HTR-8/SVneo (cell line): ENCODE results near the gene WDR18.

ENCODE experiments used
- DNase-seq: peaks from one replicate; pipeline ENCODE4 v3.0.0; 2011; ENCODE audit warnings: low spot score, mixed read lengths; ENCODE audit not compliant: insufficient read length
- FAIRE-seq: peaks from 2 replicates; lab custom pipeline; 2011; peaks lifted over from hg19 to GRCh38; lab: Jason Lieb, UNC

Gene WDR18

DNA sequence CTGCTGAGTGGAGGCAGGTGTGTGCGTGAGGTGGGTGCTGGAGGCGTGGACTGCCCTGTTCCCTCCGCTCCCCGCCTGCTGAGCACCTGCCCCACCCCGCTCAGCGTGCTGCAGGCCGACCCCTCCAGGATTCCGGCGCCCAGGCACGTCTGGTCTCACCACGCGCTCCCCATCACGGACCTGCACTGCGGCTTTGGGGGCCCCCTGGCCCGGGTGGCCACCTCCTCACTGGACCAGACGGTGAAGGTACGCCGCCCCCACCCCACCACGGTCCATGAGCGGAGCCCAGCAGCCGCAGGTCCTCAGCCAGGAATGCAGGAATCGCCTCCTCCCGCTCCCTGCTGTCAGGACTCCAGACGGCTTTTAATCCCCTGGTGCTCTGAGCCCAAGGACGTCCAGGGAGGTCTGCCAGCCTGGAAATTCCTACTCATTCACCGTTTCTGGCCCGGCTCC lies 6.0 kb downstream of the WDR18 start:
- no peak for DNase-seq
- no peak for FAIRE-seq

DNA sequence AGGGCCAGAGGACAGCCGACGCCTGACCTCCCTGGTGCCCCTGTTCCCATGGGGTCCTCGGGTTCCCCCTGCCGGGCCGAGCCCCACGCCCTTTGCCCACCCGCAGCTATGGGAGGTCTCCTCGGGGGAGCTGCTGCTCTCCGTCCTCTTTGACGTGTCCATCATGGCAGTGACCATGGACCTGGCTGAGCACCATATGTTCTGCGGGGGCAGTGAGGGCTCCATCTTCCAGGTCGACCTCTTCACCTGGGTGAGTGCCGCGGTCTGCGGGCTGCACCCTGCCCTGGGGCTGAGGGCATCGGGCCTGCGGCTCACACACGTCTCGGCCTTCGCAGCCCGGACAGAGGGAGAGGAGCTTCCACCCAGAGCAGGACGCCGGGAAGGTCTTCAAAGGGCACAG lies 6.6 kb downstream of the WDR18 start:
- FAIRE-seq (no peak), DNase-seq (no peak)

DNA sequence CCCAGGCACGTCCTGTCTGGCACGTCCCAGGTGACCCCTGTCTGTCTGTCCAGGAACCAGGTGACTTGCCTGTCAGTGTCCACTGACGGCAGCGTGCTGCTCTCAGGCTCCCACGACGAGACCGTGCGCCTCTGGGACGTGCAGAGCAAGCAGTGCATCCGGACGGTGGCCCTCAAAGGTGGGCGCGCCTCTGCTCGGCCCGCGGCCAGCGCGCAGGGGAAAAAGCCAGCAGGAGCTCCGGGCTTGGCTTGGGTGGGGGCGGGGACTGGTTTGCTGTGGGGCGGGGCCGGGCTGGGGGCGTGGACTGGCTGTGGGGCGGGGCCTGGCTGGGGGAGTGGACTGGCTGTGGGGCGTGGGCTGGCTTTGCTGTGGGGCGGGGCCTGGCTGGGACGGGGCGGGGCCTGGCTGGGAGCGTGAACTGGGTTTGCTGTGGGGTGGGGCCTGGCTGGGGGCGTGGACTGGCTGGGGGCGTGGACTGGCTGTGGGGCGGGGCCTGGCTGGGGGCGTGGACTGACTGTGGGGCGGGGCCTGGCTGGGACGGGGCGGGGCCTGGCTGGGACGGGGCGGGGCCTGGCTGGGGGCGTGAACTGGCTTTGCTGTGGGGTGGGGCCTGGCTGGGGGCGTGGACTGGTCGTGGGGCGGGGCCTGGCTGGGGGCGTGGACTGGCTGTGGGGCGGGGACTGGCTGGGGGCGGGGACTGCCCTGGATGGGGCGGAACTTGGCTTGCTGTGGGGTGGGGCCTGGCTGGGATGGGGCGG lies 7.2 kb downstream of the WDR18 start:
- DNase-seq, result no peak
- no peak for FAIRE-seq

DNA sequence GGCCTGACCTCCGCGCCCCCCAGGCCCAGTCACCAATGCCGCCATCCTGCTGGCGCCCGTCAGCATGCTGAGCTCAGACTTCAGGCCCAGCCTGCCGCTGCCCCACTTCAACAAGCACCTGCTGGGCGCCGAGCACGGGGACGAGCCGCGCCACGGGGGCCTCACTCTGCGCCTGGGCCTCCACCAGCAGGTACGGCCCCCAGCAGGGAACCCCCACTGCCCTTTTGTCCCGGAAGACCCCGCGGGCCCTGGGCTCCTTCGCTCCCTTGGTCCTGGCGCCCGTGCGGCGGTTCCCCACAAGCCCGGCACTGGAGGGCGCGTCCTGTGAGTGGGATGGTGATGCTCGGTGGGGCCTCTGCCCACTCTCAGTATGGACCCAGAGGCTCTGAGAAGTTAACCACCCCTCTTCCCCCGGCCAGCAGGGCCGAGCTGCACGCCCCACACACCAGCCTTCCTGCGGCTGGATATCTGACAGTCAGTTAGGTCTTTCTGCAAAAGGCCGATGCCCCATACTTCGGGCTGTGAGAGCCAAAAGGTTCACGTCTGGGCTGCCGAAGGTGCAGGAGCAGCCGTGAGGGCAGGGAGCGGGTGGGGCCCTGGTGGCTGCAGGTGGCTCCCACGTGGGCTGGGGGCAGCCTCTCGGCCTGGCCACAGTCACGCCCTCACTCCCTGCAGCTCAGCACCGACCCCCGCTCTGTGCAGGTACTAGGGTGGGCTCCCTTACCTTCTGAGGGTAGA lies 8.0 kb downstream of the WDR18 start:
- no peak for FAIRE-seq

DNA sequence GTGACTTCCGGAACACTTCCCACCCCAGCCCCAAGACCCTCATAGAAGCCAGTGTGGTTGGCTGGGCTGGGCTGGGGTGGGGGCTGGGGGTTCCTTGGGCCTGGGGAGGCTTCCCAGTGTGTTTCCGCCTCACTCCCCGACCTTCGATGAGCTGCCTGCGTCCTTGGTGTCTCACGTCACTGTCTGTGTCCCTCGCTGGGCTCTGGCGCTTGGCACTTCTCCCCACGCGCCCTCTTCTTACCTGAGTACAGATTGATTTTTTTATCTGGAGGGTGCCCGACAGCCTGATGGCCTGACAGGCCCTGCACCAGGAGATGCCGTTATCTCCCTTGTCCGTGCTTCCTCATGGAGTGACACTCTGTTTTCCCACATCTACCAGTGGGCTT lies 8.5 kb downstream of the WDR18 start:
- FAIRE-seq, result no peak
- no peak for DNase-seq

More for the DNA sequence above, 8.0 kb downstream of the WDR18 start:
- no peak for DNase-seq

DNA sequence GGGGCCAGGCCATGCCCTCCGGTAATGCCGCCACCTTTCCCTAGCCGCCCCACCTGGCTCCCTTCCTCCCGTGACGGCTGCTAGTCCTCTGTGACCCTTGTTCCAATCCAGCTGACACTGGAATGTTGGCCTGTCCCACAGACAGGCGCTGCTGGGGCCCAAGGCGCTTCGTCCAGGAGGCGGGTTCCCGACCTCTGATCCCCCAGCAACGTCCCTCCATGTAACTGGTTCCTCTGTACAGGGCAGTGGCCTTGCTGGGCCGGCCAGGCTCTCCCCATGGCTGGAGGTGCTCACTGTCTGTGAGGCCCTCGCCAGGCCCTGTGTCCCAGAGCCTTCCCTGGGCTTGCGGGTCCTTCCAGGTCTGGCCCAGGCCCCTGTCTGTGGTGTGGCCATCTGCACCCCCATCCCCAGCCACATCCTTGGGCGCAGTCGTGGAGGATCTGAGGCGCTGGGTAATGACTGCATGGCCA lies 9.3 kb downstream of the WDR18 start:
- DNase-seq, result no peak
- FAIRE-seq, result no peak

DNA sequence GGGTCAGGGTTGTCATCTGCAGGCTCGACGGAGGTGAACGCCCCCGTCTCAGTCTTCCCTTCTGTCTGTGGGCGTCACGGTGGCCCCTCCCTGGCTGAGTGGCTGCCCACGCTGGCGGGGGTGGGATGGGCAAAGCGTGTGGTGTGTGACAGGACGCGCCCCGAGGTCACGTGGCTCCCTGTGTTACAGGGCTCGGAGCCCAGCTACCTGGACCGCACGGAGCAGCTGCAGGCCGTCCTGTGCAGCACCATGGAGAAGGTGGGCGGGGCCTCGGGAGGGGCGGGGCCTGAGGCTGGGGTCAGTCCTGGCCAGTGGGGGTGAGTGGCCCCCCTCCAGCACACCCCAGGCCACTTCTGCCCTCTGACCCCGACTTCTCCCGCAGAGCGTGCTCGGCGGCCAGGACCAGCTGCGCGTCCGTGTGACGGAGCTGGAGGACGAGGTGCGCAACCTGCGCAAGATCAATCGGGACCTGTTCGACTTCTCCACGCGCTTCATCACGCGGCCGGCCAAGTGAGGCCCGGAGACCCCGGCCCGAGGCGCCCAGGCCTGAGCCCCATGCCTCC lies 9.8 kb downstream of the WDR18 start:
- FAIRE-seq, result no peak
- no peak for DNase-seq

DNA sequence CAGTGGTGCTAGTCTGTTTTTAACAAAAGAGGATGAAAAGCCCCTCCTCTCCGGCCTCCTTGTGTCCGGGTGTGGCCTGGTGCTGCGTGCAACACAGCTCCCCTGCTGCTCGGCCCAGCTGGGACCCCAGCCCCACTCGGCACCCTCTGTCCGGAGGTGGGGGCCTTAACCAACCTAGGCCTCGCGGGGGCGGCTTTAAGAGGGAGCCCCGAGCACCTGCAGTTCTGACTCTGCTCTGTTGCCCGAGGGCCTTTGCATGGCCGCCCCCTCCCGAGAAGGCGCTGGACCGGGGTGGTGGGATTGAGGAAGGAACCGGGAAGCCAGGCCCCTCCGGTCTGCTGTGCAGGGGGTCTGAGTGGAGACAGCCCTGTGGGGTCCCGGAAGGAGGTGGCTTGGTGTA lies 10.4 kb downstream of the WDR18 start:
- DNase-seq, result no peak
- no peak for FAIRE-seq

DNA sequence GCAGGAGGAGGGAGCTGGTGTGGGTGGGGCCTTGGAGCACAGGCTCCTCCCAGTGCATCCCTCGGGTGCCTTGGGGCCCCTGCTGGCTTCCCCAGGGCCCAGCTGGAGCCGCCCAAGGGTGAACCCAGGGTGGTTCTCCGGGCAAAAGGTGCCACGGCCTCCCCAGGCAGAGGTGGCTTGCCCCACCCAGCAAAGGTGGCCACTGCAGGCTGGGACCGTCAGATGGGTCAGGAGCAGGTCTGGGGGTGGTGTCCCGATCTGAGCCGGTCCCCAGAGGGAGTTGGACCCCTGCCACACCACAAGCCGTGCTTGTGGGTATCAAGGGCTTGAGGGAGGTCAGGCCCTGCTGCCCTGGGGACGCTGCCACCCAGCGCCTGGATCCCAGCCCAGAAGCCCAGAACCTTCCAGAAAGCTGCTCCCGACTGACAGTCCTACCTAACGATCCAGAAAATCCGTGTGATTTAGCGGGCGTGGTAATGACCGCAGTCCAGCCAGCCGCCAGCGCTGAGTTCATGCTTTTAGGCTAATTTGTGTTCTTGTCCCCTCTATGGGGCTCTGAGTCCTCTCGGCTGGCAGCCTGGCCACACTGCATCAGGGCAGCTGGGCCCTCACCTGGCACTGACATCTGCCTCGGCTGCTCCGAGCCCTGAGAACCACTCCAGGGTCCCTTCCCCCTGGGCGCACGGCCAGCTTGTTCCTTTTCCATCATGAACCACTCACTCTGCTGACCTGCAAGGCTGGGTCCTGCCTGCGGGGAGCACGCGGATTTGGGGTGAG lies 11.1 kb downstream of the WDR18 start:
- FAIRE-seq, result no peak
- no peak for DNase-seq

DNA sequence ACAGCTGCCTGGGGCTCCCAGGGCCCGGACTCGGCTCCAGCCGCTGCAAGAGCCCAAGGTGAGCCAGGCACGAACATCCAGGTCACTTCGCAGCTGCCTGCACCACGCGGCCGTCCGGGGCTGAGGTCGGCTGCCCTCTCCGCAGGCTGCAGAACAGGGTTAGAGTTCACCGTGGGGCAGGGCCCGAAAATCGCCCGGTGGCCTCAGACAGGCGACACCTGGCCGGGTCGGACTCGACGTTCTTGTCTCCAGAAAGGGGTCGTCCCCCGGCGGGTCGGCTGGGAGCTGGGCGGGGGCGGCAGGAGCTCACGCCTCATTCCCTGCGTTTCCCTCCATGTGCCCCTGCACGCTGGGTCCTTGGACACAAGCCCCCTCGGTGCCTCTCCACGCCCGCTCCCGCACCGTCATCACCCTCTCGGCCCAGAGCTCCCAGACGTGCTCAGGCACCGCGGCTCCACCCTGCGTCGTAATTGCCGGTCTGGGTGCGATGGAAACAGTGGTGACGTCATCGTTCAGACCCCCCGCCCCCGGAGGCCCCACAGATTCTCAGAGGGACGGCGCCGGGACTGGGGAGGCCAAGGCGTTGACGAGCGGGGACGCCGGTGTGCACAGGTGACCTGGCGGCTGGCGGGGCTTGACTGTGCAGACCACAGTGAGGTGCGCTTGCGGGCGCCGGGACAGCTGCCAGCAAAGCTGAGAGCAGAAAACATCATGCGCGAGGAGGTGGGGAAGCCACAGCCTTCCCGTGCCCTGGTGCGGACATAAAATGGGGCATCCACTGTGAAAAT lies 12.1 kb downstream of the WDR18 start:
- FAIRE-seq (no peak), DNase-seq (no peak)

DNA sequence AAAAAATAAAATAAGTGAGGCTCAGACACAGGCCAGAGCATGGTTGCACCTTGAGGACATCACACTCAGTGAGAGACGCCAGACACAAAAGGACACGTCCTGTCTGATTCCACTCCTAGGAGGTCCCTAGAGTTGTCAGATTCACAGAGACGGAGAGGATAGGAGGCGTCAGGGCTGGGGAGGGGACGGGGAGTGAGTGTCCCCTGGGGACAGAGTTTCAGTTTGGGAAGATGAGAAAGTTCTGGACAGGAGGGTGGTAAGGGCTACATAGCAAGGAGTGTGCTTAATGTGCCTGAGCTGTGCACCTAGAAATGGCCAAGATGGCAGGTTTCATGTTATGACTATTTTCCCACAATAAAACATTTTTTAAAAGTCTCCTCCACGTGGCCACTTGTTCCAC lies 13.9 kb downstream of the WDR18 start:
- no peak for FAIRE-seq
- no peak for DNase-seq

DNA sequence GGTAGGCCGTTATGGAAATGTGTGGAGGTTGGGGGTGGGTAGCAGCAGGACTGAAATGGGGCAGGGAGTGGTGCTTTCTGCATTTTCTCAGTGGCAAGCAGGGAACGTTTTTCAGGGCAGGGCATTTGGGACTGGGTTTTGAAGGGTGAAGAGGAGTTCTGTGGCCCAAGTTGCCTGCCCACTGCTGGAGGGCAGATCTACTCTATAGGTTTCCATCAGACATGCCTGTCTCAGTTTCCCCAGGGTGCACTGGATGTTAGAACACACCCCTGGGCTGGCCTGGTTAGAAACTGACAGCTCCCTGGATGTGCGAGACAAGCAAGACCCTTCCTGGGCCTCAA lies 15.2 kb downstream of the WDR18 start:
- DNase-seq, result no peak
- no peak for FAIRE-seq

DNA sequence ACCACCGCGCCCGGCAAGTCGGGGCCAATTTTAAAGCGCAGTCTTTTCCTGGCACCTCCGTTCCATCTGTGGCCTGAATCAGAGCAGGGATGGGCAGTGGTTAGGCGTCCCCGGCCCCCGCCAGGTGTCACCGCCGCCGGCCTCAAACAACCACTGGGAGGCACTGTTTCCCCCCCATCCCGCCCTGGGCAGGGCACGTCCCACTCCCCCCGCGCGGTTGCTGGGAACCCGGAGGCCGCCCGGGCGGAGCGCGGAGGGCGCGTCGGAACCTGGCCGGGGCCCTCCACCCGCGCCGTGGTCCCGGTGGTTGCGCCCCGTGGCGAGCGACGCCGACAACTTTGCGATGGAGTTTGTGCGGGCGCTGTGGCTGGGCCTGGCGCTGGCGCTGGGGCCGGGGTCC lies 15.9 kb downstream of the WDR18 start, which contains the start of gene GRIN3B:
GRIN3B (plus strand) TSS at position 325 of the 400 bp plus-strand sequence; CDS start at position 344, 19 bp downstream.
- FAIRE-seq (no peak), DNase-seq (peak; percentile 82)

DNA sequence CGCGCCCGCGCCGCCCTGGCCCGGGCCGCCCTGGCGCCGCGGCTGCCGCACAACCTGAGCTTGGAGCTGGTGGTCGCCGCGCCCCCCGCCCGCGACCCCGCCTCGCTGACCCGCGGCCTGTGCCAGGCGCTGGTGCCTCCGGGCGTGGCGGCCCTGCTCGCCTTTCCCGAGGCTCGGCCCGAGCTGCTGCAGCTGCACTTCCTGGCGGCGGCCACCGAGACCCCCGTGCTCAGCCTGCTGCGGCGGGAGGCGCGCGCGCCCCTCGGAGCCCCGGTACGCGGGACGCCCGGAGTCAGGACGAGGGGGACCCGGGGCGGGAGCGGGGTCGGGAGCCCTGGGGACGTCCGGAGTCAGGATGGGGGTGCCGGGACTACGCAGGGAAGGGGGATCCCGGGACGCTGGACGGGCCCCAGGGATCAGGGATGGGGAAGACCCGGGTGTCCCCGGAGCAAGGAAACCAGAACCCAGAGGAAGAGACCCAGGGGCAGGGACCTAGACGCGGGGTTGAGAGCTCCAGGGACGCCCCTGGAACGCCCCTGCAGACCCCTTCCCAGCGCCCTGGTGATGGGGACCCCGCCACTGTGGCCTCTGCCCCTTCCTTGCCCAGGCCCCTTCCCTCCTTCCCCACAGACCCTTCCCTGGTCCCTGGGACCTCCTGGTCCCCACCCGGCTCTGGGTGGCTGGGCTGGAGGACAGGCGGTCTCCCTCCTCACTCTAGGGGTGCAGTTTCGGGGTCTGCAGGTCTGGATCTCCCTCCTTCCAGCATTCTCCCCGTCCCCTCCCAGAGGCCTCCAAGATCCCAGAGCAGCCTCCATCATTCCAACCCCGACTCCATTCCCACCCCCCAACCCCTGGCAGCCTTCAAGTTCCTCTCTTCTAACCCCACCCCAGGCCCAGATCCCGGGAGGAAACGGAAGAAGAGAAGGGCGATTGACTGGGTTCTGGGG lies 16.7 kb downstream of the WDR18 start:
- DNase-seq (no peak), FAIRE-seq (no peak)

DNA sequence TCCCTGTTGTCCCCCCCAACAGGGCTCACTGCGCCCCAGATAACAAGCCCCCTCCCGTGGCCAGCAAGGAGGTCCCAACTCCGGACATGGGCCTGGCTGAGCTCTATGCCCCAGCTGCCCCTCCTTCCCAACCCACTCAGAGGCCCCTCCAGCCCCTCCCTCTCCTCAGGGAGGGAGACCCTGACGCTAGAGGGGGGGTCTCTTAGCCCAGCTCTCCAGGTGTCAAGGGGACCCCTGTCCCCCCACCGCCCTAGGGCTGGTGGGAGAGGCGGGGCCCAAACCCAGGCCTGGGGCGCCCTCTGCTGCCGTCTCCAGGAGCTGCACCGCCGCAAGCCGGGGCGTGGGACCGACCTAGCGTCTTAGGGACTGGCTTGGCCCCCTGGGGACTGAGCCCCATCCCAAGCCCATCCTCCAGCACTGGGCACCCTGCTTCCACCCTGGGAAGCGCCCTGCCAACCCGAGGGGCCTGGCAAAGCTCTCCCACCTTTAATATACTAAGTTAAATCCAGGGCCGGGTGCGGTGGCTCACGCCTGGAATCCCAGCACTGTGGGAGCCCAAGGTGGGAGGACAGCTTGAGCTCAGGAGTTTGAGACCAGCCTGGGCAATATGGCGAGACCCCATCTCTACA lies 17.5 kb downstream of the WDR18 start:
- peak; percentile 49 for DNase-seq
- FAIRE-seq, result no peak

DNA sequence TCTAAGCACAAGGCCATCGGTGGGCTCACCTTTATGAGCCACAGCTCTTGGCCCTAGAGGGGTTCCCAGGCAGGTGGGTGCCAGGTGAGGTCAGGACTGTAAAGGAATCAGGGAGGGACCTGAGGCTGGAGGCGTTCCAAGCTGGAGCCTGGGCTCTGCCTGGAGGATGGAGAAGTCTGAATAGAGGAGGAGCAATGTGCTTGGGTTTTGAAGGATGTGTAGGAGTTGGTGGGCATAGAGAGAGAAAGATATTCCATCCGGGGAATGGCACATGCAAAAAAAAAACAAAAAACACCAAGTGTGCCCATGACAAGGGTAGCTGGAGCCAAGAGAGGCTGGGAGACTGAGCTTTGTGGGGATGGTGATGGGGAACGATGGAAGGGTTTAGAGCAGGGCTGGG lies 18.5 kb downstream of the WDR18 start:
- DNase-seq, result no peak

DNA sequence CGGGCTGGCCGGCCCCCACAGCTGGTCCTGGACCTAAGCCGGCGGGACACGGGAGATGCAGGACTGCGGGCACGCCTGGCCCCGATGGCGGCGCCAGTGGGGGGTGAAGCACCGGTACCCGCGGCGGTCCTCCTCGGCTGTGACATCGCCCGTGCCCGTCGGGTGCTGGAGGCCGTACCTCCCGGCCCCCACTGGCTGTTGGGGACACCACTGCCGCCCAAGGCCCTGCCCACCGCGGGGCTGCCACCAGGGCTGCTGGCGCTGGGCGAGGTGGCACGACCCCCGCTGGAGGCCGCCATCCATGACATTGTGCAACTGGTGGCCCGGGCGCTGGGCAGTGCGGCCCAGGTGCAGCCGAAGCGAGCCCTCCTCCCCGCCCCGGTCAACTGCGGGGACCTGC lies 19.1 kb downstream of the WDR18 start:
- FAIRE-seq, result no peak
- no peak for DNase-seq

More for the DNA sequence above, 18.5 kb downstream of the WDR18 start:
- FAIRE-seq, result no peak

DNA sequence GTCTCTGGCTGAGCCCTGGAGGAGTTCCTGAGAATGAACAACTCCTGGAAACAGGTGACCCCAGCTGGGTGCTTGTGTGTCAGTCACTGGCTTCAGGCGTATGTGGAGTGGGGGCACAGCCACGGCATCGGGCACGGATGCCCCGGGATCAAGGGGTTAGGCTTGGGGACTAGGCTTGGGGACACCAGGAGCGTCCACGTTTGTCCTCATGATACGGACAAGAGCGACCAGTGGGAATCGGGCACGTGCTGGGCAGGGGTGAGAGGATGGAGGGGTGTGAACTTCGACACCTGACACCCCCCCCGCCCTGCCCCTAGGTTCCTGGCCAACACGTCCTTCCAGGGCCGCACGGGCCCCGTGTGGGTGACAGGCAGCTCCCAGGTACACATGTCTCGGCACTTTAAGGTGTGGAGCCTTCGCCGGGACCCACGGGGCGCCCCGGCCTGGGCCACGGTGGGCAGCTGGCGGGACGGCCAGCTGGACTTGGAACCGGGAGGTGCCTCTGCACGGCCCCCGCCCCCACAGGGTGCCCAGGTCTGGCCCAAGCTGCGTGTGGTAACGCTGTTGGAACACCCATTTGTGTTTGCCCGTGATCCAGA lies 20.2 kb downstream of the WDR18 start:
- DNase-seq (no peak), FAIRE-seq (no peak)
